Endodermal cell (in vitro differentiated cells): ENCODE measurements around the gene IL6ST. TPM values are rescaled to one million over a fixed set of nuclear protein-coding genes. Genes with fewer than 3 reads are reported as not detected.
"Not testable (repeated sequence)": the region's sequence is repeated elsewhere in the genome, so short reads cannot be mapped to it uniquely, and the experiment has no call there.

Experiments used
- DNase-seq: peaks from one replicate; pipeline ENCODE4 v3.0.0-alpha.2; 2017
- H3K27ac ChIP-seq: 2 replicates; pipeline ENCODE4 v1.5.1; 2013; ENCODE audit warnings: mild to moderate bottlenecking, low read depth, low read length, moderate library complexity
- H3K27me3 ChIP-seq: 2 replicates; pipeline ENCODE4 v1.6.1; 2013; ENCODE audit warnings: mild to moderate bottlenecking, low read length, moderate library complexity; ENCODE audit not compliant: insufficient read depth, control insufficient read depth, poor library complexity, severe bottlenecking
- H3K36me3 ChIP-seq: 2 replicates; pipeline ENCODE4 v1.7.0; 2013; ENCODE audit warnings: mild to moderate bottlenecking, low read length, moderate library complexity; ENCODE audit not compliant: control insufficient read depth, insufficient read depth
- H3K4me1 ChIP-seq: one replicate; pipeline ENCODE4 v1.7.0; 2013; ENCODE audit warnings: low read length; ENCODE audit not compliant: control insufficient read depth, insufficient read depth
- H3K4me3 ChIP-seq: 2 replicates; pipeline ENCODE4 v1.5.1; 2013; ENCODE audit warnings: mild to moderate bottlenecking, low read length, moderate library complexity
- H3K9ac ChIP-seq: 2 replicates; pipeline ENCODE4 v1.6.1; 2013; ENCODE audit warnings: mild to moderate bottlenecking, low read length, moderate library complexity; ENCODE audit not compliant: poor library complexity, severe bottlenecking; ENCODE audit errors: extremely low read depth
- H3K9me3 ChIP-seq: 2 replicates; pipeline ENCODE4 v1.6.1; 2013; ENCODE audit warnings: mild to moderate bottlenecking, low read length, moderate library complexity; ENCODE audit not compliant: control insufficient read depth
- H3K27ac Mint-ChIP-seq: 2 replicates; pipeline ENCODE4 v1.8.0; 2020; ENCODE audit warnings: mixed read lengths
- H3K27me3 Mint-ChIP-seq: 2 replicates; pipeline ENCODE4 v1.8.0; 2021; ENCODE audit warnings: mild to moderate bottlenecking, mixed read lengths; ENCODE audit not compliant: insufficient read depth
- H3K36me3 Mint-ChIP-seq: 2 replicates; pipeline ENCODE4 v1.8.0; 2020; ENCODE audit warnings: low read depth, mixed read lengths
- H3K4me1 Mint-ChIP-seq: 2 replicates; pipeline ENCODE4 v1.8.0; 2020; ENCODE audit warnings: mixed read lengths
- H3K4me3 Mint-ChIP-seq: 2 replicates; pipeline ENCODE4 v1.8.0; 2020; ENCODE audit warnings: mild to moderate bottlenecking, moderate library complexity, mixed read lengths
- H3K9me3 Mint-ChIP-seq: 2 replicates; pipeline ENCODE4 v1.8.0; 2020; ENCODE audit warnings: mild to moderate bottlenecking, mixed read lengths
- WGBS, 2 experiments: methylation state at CpG; one replicate each; pipeline versions ENCODE4 v1.1.5 to v1.1.7; 2013; ENCODE audit warnings: missing lambda C conversion rate in 2 of 2, mixed read lengths in 1 of 2; ENCODE audit not compliant: insufficient coverage in 1 of 2, insufficient read length in 1 of 2; 5-methylcytosine and 5-hydroxymethylcytosine counted together
- total RNA-seq, 2 donors: library from RNA; stranded (reverse); fragmentation: NEBNext Ultra II Directional in 1 of 2; extraction: Animal tissue kit (Norgen Biotek cat#: 25700) in 1 of 2; gene quantifications; 2 replicates in 1 of 2; 3 replicates in 1 of 2; pipeline ENCODE4 v1.2.1, GENCODE V29; 2021
- TF ChIP-seq, protein P1 (sequence below): fragments of 200-600 bp; sonication (generic); conservative IDR thresholded peaks from 2 replicates; pipeline ENCODE4 v1.5.0; 2021; ENCODE audit warnings: antibody characterized with exemption, mild to moderate bottlenecking

The IL6ST gene
- total RNA-seq, 2 donors from 2014 or later: 26.3 to 30.4 TPM

DNA sequence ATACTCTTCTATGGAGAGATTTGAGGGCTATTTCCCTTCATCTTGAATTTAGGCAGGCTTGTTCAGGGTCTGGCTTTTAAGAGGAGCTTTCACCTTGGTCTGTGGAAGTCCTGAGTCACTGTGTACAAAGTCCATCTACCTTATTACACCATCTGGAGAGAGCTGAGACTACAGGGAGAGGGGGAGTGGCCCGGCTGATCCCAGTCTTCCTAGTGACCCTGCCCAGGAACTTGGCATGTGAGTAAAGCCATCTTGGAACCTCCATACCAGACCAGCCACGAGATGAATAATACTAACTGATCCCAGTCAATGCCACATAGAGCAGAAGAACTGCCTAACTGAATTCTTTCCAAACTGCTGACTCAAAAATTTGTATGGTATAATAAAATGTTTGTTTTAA, 8.4 kb upstream of the IL6ST start:
- Mint-ChIP-seq H3K27me3 (no peaks in the 10 kb centered on the region), H3K9me3 (peaks cover 21% of the 10 kb centered on the region), H3K27ac (peak overlapping the region; percentile 13), H3K4me3 (no peak overlapping the region), H3K36me3 (peaks cover 2% of the 10 kb centered on the region), H3K4me1 (peaks cover 15% of the 10 kb centered on the region)
- WGBS, 2 experiments: 80 to 97% methylated on average over 1 to 2 of the region's 2 CpGs
- Histone ChIP-seq H3K36me3 (no peaks in the 10 kb centered on the region), H3K4me3 (no peak overlapping the region), H3K27ac (no peak overlapping the region), H3K9me3 (peaks cover 29% of the 10 kb centered on the region), H3K4me1 (no peaks in the 10 kb centered on the region), H3K9ac (no peak overlapping the region), H3K27me3 (no peaks in the 10 kb centered on the region)
- DNase-seq: no peak
- TF ChIP-seq, protein P1, sequence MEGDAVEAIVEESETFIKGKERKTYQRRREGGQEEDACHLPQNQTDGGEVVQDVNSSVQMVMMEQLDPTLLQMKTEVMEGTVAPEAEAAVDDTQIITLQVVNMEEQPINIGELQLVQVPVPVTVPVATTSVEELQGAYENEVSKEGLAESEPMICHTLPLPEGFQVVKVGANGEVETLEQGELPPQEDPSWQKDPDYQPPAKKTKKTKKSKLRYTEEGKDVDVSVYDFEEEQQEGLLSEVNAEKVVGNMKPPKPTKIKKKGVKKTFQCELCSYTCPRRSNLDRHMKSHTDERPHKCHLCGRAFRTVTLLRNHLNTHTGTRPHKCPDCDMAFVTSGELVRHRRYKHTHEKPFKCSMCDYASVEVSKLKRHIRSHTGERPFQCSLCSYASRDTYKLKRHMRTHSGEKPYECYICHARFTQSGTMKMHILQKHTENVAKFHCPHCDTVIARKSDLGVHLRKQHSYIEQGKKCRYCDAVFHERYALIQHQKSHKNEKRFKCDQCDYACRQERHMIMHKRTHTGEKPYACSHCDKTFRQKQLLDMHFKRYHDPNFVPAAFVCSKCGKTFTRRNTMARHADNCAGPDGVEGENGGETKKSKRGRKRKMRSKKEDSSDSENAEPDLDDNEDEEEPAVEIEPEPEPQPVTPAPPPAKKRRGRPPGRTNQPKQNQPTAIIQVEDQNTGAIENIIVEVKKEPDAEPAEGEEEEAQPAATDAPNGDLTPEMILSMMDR: no peak

DNA sequence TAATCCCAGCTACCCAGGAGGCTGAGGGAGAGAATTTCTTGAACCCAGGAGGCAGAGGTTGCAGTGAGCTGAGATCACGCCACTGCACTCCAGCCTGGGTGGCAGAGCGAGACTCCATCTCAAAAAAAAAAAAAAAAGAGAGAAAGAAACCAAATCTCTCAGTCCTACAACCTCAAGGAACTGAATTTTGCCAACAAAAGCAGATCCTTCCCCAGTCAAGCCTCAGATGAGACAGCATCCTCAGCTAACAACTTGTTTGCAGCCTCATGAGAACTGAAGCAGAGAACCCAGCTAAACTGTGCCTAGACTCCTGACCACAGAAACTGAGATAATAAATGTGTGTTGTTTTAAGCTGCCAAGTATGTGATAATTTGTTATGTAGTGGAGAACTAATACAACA, 7.5 kb upstream of the IL6ST start:
- Histone ChIP-seq H3K4me1 (no peaks in the 10 kb centered on the region), H3K9ac (no peak overlapping the region)
- H3K4me1 Mint-ChIP-seq: peaks cover 15% of the 10 kb centered on the region

DNA sequence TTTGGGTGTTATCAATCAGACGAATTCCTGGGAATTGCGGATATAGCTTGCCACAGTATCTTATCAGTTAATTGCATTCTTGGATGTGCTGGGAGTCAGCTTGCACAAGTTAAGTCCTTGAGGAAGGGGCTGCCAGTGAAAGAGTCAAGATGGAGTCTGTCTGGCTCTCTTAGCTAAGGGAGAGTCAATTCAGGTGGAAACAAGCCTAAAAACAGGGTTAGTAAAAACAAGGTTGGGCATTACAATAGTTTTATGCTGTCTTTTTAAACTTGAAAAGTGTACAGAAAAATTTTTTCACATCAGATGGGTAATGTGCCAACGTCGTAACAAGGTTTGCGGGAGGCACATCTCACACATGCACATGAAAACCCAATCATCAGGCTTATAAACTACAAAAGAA, 5.5 kb upstream of the IL6ST start:
- H3K4me3 ChIP-seq, H3K4me3 Mint-ChIP-seq, H3K27ac Mint-ChIP-seq, H3K9ac ChIP-seq, H3K27me3 ChIP-seq, DNase-seq, H3K36me3 ChIP-seq, H3K27ac ChIP-seq, H3K4me1 ChIP-seq, H3K36me3 Mint-ChIP-seq, H3K27me3 Mint-ChIP-seq: not testable (repeated sequence)
- H3K9me3 ChIP-seq: peaks cover 29% of the 10 kb centered on the region
- 67% methylated on average over 5 of the region's 5 CpGs; no CpG with 5 or more reads in 1 of the 2 experiments for WGBS, 2 experiments
- H3K9me3 Mint-ChIP-seq: peaks cover 21% of the 10 kb centered on the region
- peaks cover 11% of the 10 kb centered on the region for H3K4me1 Mint-ChIP-seq

More for the DNA sequence above, 7.5 kb upstream of the IL6ST start:
- Histone ChIP-seq H3K4me3 (peak overlapping the region; percentile 26), H3K27me3 (no peaks in the 10 kb centered on the region), H3K36me3 (no peaks in the 10 kb centered on the region), H3K27ac (no peak overlapping the region), H3K9me3 (peaks cover 29% of the 10 kb centered on the region)
- H3K27ac Mint-ChIP-seq: no peak overlapping the region
- TF ChIP-seq, protein P1: no peak
- WGBS, 2 experiments: 85% methylated on average over 2 of the region's 2 CpGs; no CpG with 5 or more reads in 1 of the 2 experiments
- DNase-seq: no peak
- no peak overlapping the region for H3K4me3 Mint-ChIP-seq
- H3K27me3 Mint-ChIP-seq: no peaks in the 10 kb centered on the region
- peaks cover 21% of the 10 kb centered on the region for H3K9me3 Mint-ChIP-seq
- H3K36me3 Mint-ChIP-seq: peaks cover 2% of the 10 kb centered on the region

DNA sequence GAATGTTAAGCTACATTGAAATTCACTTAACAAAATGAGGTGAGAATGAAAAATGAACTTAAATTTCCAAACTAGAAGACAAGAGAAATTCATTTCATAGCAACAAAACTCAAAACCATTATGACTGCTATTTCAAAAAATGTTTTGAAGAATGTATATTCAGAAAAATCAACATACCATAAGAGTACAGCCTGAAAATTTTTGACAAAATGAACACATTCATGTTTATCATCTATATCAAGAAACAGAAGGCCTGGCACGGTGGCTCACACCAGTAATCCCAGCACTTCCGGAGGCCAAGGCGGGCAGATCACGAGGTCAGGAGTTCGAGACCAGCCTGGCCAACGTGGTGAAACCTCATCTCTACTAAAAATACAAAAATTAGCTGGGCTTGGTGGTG, 4.2 kb upstream of the IL6ST start:
- Mint-ChIP-seq H3K27me3 (no peaks in the 10 kb centered on the region), H3K9me3 (peaks cover 21% of the 10 kb centered on the region), H3K36me3 (peaks cover 2% of the 10 kb centered on the region), H3K4me3 (no peak overlapping the region), H3K4me1 (peaks cover 11% of the 10 kb centered on the region), H3K27ac (no peak overlapping the region)
- Histone ChIP-seq H3K36me3 (no peaks in the 10 kb centered on the region), H3K9ac (no peak overlapping the region), H3K4me3 (no peak overlapping the region), H3K27ac (no peak overlapping the region), H3K27me3 (no peaks in the 10 kb centered on the region), H3K4me1 (no peaks in the 10 kb centered on the region), H3K9me3 (peaks cover 29% of the 10 kb centered on the region)
- WGBS, 2 experiments: 83 to 90% methylated on average over 1 to 6 of the region's 6 CpGs
- TF ChIP-seq, protein P1: no peak
- DNase-seq: no peak
